AG09309 (cell line): ENCODE measurements around the gene ICAM2.
"Not testable (repeated sequence)": the region's sequence is repeated elsewhere in the genome, so short reads cannot be mapped to it uniquely, and the experiment has no call there.

ENCODE experiments used
- DNase-seq: peaks from one replicate; pipeline ENCODE4 v3.0.0-alpha.2; 2010; ENCODE audit warnings: low read depth
- H3K4me3 ChIP-seq: 2 replicates; pipeline ENCODE4 v1.5.1; 2011; ENCODE audit warnings: mild to moderate bottlenecking, low read depth, low read length, moderate library complexity; ENCODE audit not compliant: control insufficient read depth
- TF ChIP-seq, protein P1 (sequence below): IDR thresholded peaks from 2 replicates; pipeline ENCODE4 v1.5.1; 2011; ENCODE audit warnings: mild to moderate bottlenecking, low read depth, low read length, inconsistent platforms; ENCODE audit not compliant: insufficient read depth, control insufficient read depth; ENCODE audit errors: missing control alignments

The ICAM2 gene

DNA sequence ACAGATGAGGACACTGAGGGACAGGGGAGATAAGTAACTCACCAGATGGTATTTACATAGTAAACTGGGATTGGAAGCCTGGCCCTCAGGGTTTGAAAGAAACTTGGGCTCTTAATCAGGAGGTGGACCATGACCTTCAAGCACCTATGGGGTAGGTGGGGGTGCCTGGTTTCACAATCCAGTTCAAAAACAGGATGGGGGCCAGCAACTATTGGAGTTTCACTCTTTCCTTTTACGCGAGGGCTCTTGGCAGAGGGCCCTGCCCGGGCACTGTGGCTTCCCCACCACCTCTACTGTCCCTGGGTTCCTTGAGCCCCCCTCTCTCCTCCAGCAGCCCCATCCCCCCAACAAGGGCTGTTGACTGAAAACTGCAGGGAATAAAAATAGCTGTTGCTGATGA is 33.6 kb downstream of the ICAM2 start:
- no peak overlapping the region for H3K4me3 ChIP-seq
- DNase-seq = no peak
- TF ChIP-seq, protein P1, sequence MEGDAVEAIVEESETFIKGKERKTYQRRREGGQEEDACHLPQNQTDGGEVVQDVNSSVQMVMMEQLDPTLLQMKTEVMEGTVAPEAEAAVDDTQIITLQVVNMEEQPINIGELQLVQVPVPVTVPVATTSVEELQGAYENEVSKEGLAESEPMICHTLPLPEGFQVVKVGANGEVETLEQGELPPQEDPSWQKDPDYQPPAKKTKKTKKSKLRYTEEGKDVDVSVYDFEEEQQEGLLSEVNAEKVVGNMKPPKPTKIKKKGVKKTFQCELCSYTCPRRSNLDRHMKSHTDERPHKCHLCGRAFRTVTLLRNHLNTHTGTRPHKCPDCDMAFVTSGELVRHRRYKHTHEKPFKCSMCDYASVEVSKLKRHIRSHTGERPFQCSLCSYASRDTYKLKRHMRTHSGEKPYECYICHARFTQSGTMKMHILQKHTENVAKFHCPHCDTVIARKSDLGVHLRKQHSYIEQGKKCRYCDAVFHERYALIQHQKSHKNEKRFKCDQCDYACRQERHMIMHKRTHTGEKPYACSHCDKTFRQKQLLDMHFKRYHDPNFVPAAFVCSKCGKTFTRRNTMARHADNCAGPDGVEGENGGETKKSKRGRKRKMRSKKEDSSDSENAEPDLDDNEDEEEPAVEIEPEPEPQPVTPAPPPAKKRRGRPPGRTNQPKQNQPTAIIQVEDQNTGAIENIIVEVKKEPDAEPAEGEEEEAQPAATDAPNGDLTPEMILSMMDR = no peak

DNA sequence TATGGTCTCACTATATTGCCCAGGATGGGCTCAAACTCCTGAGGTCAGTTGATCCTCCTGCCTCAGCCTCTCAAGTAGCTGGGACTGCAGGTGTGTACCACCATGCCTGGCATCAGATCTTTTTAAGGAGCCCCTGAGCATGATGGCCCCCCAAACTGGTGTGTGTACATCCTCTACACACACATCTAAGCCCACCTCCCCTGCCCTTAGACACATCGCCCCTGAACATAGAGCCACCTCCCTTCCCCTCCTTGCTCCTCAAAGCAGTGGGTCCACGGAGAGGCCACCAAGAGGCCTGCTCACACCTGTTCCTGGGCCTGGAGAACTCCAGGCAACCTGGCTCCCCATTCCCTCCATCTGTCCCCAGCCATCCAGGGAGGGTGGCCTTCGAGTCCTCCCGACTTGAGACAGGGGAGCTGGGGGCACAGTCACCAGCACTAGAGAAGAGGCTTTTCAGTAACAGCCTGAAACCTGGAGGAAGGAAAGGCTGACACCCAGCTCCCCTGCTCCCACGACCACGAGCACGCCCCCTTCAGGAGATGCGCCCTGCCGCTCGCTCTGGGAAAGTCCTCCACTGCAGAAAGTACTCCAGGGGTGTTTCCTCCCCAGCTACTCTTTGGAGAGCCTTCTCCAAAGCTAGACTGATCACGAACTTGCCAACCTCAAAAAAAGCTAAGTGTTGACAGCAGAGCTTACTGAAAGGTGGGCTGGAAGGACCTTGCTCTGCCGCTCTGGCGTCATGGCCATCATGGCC is 34.9 kb downstream of the ICAM2 start:
- no peak for DNase-seq
- TF ChIP-seq, protein P1 = no peak
- no peak overlapping the region for H3K4me3 ChIP-seq

DNA sequence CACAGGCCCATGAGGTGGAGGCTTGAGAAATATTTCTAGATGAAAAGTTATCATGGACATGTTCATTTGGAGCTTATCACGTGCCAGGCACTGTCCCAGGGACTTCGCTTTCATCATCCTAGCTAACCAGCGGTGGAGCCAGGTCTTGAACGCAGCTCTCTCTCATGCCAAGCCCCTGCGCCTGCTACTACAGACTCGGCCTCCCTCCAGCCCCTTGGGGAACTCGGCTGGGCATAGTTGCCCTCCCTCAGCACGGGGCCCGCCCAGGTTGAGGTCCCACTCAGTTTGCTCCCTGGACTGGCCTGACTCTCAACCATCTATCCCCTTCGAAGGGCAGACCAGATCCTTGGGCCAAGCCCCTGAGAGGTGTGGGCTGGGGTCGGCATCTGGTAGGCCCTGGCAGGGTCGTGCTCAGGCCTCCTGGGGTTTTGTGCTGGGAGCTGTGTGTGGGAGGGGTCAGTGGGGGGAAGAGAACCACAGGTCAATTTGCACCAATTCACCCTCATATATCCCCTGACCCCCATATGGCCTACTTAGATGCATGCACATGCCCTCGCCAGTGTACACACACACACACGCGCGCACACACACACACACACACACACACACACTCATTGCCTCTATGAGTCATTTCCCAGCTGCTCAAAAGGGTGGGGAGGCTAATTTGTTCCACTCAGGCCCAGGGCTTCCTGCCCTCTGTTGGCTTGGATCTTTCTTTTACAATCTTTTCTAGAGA is 35.6 kb downstream of the ICAM2 start:
- peak; percentile 85 for DNase-seq
- TF ChIP-seq, protein P1 = no peak
- H3K4me3 ChIP-seq = no peak overlapping the region

DNA sequence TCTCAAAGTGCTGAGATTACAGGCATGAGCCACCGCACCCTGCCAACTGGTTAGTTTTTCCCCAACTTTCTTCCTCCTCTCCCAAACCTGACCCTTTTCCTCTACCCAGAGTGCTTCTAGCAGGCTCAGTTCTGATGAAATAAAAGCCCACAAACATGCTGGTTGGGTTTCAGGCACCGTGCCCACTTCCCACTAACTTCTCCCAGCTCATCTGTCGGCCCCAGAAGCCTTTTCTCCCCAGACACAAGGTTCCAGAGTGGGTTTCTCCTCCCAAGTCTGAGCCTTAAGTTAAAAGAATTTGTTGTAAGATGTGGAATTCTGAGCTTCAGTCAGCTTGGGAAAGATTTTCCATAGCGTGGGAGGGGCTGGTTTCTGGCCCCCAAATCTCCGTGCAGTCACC is 36.2 kb downstream of the ICAM2 start:
- TF ChIP-seq, protein P1 = no peak
- DNase-seq = peak; percentile 51
- no peak overlapping the region for H3K4me3 ChIP-seq

DNA sequence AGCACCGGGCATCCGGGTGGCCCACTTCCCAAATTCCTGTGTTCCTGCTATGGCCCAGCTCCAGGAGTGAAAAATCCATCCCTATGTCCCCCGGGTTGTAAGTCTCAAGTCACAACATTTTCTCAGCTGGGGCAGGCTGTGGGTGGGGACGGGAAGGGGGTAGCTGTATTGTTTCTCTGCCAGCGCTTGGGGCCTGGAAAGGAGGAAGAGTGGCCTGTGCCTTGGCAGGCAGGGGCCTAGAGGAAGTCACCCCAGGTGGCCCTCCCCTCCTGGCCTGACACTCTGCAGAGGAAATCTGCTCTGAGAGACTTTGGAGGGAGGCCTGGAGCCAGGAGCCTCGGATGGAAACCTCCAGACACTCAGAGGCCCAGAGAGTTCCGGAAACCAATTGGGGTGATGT is 37.1 kb downstream of the ICAM2 start:
- H3K4me3 ChIP-seq = no peak overlapping the region
- TF ChIP-seq, protein P1 = no peak
- no peak for DNase-seq

DNA sequence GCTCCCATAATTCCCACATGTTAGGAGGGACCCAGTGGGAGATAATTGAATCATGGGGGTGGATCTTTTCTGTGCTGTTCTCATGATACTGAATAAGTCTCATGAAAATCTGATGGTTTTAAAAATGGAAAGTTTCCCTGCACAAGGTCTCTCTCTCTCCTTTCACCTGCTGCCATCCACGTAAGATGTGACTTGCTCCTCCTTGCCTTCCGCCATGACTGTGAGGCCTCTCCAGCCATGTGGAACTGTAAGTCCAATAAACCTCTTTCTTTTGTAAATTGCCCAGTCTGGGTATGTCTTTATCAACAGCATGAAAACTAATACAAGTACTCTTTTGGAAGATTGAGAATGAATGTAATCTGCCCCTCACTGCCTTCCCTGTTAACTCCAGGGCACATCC is 37.8 kb downstream of the ICAM2 start:
- not testable (repeated sequence) for DNase-seq, H3K4me3 ChIP-seq

DNA sequence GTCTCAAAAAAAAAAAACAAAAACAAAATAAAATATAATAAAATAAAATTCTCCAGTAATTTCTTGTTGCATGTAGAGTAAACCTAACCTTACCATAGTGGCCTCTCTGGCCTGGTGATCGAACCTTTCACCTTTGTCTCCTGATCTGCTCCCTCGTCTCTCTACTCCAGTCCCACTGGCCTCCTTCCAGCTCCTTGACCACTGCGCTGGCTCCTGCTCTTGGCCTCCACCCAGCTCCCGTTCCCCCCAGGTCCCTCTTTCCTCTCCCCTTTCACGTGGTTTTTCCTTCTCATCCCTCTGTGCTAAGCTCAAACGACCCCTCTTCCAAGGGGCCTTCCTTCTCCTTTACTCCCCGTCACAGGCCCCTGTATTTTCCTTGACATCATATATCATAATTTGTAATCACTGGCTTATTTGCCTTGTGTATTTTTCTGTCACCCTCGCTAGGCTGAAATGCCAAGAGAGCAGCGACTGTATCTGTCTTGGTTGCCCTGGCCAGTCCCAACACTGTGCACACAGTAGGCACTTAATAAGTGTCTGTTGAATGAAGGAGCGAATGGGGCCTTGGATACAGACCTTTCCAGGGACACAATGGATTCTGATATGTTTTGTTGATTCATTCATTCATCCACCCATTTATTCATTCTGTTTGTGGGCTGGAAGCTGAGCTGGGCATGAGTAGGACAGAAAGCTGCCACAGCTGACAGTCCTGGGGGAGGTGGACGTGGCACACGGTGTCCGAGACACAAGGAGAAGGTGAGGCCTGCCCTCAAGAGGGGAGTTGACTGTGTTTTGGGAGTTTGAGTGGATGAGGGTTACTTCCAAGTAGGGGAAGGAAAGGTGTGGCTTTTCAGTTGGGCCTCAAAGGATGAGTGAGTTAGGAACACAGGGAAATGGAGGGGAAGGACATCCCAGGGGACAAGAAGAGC is 41.9 kb downstream of the ICAM2 start:
- H3K4me3 ChIP-seq = no peak overlapping the region
- no peak for DNase-seq
- TF ChIP-seq, protein P1 = no peak
